GM12865 (cell line): ENCODE data around the gene KRTAP10-8.
"Not testable (repeated sequence)": the region's sequence is repeated elsewhere in the genome, so short reads cannot be mapped to it uniquely, and the experiment has no call there.

Experiments used
- DNase-seq: peaks from one replicate; pipeline ENCODE4 v3.0.0; 2010; ENCODE audit warnings: low read depth
- H3K4me3 ChIP-seq: 2 replicates; pipeline ENCODE4 v1.5.1; 2011; ENCODE audit warnings: mild to moderate bottlenecking, low read depth, low read length, control low read depth
- TF ChIP-seq, protein P1 (sequence below): IDR thresholded peaks from 2 replicates; pipeline ENCODE4 v1.5.1; 2011; ENCODE audit warnings: low read length, control low read depth, low read depth, inconsistent platforms; ENCODE audit not compliant: insufficient read depth; ENCODE audit errors: missing control alignments

The KRTAP10-8 gene

DNA sequence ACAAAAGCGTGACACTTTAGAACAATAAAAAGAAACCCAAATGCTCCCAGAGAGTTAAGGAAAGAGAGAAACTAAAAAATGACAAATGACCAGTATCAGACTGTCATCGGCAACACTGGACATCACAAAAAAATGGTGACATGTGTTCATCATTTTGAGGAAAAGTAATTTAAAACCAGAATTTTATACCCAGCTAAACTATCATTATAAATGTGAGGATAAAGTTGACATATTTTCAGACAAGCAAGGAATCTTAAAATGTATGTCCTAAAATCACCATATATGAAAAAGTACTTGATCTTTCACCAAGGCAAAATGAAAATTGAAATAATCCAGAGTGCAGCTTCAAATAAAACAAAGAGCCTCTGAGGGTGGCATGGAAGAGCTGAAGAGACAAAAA, 33.0 kb downstream of the KRTAP10-8 start:
- TF ChIP-seq, protein P1, sequence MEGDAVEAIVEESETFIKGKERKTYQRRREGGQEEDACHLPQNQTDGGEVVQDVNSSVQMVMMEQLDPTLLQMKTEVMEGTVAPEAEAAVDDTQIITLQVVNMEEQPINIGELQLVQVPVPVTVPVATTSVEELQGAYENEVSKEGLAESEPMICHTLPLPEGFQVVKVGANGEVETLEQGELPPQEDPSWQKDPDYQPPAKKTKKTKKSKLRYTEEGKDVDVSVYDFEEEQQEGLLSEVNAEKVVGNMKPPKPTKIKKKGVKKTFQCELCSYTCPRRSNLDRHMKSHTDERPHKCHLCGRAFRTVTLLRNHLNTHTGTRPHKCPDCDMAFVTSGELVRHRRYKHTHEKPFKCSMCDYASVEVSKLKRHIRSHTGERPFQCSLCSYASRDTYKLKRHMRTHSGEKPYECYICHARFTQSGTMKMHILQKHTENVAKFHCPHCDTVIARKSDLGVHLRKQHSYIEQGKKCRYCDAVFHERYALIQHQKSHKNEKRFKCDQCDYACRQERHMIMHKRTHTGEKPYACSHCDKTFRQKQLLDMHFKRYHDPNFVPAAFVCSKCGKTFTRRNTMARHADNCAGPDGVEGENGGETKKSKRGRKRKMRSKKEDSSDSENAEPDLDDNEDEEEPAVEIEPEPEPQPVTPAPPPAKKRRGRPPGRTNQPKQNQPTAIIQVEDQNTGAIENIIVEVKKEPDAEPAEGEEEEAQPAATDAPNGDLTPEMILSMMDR, result no peak
- DNase-seq, result no peak
- H3K4me3 ChIP-seq, result no peak overlapping the region

DNA sequence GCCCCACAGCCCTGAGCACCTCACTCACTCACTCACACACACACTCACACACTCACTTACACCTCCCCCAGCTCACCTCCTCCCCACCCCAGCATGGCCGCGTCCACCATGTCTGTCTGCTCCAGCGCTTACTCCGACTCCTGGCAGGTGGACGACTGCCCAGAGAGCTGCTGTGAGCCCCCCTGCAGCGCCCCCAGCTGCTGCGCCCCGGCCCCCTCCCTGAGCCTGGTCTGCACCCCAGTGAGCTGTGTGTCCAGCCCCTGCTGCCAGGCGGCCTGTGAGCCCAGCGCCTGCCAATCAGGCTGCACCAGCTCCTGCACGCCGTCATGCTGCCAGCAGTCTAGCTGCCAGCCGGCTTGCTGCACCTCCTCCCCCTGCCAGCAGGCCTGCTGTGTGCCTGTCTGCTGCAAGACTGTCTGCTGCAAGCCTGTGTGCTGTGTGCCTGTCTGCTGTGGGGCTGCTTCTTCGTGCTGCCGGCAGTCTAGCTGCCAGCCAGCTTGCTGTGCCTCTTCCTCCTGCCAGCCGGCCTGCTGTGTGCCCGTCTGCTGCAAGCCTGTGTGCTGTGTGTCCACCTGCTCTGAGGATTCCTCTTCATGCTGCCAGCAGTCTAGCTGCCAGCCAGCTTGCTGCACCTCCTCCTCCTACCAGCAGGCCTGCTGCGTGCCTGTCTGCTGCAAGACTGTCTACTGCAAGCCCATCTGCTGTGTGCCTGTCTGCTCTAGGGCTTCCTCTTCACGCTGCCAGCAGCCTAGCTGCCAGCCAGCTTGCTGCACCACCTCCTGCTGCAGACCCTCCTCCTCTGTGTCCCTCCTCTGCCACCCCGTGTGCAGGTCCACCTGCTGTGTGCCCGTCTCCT, 34.7 kb downstream of the KRTAP10-8 start, which contains the start of gene KRTAP10-11:
Gene KRTAP10-11 (plus strand): TSS at position 49 of the 856 bp plus-strand sequence. CDS start 45 bp downstream, at position 94.
- H3K4me3 ChIP-seq, DNase-seq: not testable (repeated sequence)

DNA sequence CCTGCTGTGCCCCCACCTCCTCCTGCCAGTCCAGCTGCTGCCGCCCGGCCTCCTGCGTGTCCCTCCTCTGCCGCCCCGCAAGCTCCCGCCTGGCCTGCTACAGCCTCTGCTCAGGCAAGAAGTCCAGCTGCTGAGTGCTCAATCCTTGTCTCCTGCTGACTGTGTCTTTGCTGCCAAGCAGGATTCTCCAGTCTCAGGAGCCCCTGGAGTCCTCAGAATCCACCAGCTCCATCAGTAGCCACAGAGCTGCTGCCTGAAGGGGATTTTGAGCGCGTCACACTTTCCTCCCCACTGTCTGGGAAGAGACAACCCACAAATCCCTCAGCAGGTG, 35.3 kb downstream of the KRTAP10-8 start:
- TF ChIP-seq, protein P1, result no peak
- no peak for DNase-seq
- H3K4me3 ChIP-seq, result no peak overlapping the region

DNA sequence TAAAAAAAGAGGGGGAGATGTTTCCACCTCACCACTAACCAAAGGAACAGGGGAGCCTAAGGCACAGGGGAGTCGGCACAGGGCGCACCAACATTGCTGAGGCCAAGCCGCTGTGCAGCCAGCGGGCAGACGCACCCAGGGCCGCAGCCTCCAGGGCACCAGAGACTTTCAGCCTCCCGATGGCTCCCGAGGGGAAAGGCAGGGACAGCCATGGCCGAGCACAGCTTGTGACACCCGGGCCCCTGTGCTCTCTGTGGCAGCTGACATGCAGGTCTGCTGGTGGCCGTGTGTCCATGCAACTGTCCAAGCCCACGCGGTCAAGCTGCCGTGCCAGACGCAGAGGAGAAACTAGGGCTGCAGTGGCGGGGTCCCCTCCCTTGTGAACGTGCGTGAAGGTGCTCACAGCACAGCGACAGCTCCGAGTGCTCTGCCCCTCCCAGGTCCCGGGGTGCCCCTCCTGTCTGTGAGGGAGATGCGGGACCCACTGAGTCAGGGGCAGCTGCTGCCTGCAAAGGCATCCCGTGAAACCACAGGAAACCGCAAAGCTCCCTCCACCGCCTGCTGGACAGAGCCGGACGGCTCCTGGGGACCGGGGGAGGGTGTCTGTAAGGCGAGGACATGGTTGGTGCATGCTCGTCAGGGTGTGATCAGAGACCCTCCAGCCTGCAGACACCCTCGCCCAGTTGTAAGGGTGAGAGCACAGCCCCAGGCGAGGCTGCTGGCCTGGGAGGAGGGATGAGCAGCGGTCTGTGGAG, 36.9 kb downstream of the KRTAP10-8 start:
- TF ChIP-seq, protein P1, result no peak
- DNase-seq, result no peak
- no peak overlapping the region for H3K4me3 ChIP-seq

DNA sequence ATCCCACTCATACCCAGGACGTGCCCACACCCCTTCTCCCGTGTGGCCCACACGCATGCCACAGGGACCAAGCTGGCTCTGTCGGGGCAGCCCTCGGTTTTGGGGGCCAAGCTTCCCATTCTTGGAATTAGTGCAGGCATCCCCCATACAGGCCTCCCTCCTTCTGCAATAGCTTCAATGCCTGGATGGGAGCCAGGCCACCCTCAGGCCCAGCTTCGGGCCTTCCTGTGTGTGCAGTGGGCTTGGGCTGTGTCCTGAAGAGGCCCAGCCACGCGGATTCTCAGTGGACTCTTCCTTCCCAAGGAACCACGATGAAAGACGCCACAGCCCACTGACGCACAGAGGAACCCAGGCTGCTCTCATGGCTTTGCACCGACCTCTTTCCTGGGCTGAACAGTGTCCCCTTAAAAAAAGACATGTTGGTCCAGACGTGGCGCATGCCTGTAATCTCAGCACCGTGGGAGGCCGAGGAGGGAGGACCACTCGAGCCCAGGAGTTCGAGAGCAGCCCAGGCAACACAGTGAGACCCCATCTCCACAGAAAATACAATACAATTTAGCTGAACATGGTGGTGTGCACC, 37.7 kb downstream of the KRTAP10-8 start:
- TF ChIP-seq, protein P1, result no peak
- no peak for DNase-seq

DNA sequence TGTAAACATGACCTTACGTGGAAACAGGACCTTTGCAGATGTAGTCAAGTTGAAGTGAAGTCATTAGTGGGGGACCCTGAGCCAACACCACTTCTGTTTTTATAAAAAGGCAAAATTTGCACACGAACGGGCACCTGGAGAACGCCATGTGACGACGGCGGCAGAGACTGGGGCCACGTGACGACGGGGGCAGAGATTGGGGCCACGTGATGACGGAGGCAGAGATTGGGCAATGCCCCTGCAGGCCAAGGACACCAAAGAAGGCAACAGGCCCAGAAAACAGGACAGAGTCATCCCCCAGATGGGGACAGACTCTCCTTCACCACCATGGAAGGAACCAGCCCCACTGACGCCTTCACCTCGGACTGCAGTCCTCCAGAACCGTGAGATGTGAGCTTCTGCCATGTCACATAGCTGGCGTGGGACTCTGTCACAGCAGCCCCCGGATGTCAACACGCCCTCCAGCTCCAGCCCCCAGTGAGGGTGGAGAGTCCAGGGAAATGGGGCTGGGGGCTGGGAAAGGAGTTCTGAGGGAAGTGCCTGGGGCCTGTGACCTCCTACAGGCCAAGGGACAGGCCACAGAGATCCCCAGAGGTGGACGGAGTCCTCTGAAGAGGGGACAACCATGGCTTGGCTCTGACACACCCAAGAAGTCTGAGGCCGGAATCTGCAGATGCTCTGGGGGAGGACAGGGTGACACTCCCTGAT, 38.5 kb downstream of the KRTAP10-8 start:
- no peak overlapping the region for H3K4me3 ChIP-seq
- no peak for DNase-seq
- TF ChIP-seq, protein P1, result no peak

More for the DNA sequence above, 37.7 kb downstream of the KRTAP10-8 start:
- H3K4me3 ChIP-seq, result no peak overlapping the region

DNA sequence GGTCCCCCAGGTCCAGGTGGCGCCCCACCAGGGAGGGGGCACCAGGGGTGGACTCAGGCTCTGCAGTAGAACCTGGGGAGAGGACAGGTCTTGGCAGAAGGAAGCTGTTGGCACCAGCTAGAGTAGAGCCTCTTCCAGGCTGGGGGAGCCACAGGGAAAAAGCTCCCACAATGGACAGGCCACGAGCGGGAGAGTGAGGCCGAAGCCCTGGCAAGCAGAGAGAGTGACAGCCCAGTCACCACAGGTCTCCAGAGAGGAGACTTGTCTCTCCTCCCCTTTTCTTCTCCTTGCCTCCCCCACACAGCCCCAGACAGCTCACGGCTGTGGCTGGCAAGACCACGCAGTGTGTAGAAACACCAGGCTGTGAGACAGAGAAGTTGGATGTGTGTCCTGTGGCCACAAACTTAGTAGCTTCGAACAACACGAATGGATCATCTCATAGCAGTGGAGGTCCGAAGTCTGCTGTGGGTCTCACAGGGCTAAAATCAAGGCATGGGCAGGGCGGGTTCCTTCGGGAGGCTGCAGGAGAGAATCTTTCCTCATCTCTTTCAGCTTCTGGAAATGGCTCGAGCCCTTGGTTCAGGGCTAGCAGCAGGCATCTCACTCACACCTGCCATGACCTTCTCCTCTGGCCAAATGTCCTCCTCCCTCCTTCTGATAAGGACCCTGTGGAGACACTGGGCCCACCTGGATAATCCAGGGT, 39.2 kb downstream of the KRTAP10-8 start:
- DNase-seq, result no peak
- TF ChIP-seq, protein P1, result no peak
- no peak overlapping the region for H3K4me3 ChIP-seq
